Liver (tissue), 9 donors: ENCODE measurements around the gene FGF14. TPM values are rescaled to one million over a fixed set of nuclear protein-coding genes. Genes with fewer than 3 reads are reported as not detected.

Source experiments
- DNase-seq: peaks from one replicate; pipeline ENCODE4 v3.0.0-alpha.2; 2017; ENCODE audit warnings: low spot score
- H3K27ac ChIP-seq, 2 donors: one replicate each; pipeline ENCODE4 v1.7.0; 2013; ENCODE audit warnings: inconsistent platforms in 2 of 2, low read length in 2 of 2, control low read depth in 1 of 2, low read depth in 1 of 2, mild to moderate bottlenecking in 1 of 2
- H3K27me3 ChIP-seq, 4 donors: one replicate each; pipeline versions ENCODE4 v1.6.1 to v1.7.0; 2013; ENCODE audit warnings: low read length in 3 of 4, inconsistent platforms in 1 of 4, mild to moderate bottlenecking in 1 of 4, moderate library complexity in 1 of 4; ENCODE audit not compliant: control insufficient read depth in 4 of 4, insufficient read depth in 4 of 4
- H3K36me3 ChIP-seq, 4 donors: one replicate each; pipeline versions ENCODE4 v1.6.1 to v1.7.0; 2013; ENCODE audit warnings: low read length in 3 of 4, mild to moderate bottlenecking in 3 of 4, low read depth in 1 of 4, moderate library complexity in 1 of 4; ENCODE audit not compliant: control insufficient read depth in 4 of 4, insufficient read depth in 3 of 4
- H3K4me1 ChIP-seq, 4 donors: one replicate each; pipeline versions ENCODE4 v1.6.1 to v1.7.0; 2013; ENCODE audit warnings: low read length in 3 of 4, mild to moderate bottlenecking in 3 of 4, moderate library complexity in 1 of 4; ENCODE audit not compliant: control insufficient read depth in 4 of 4, insufficient read depth in 4 of 4
- H3K4me3 ChIP-seq, 3 donors: one replicate each; pipeline versions ENCODE4 v1.6.1 to v1.7.0; 2013; ENCODE audit warnings: low read length in 3 of 3, control low read depth in 1 of 3, low read depth in 1 of 3, mild to moderate bottlenecking in 1 of 3
- H3K9ac ChIP-seq, 2 donors: one replicate each; pipeline ENCODE4 v1.7.0; 2013; ENCODE audit warnings: low read length in 2 of 2, mild to moderate bottlenecking in 2 of 2, moderate library complexity in 2 of 2, control low read depth in 1 of 2, low read depth in 1 of 2
- H3K9me3 ChIP-seq, 4 donors: one replicate each; pipeline versions ENCODE4 v1.6.1 to v1.7.0; 2013; ENCODE audit warnings: low read length in 3 of 4; ENCODE audit not compliant: control insufficient read depth in 4 of 4
- ATF3 ChIP-seq: IDR thresholded peaks from 2 replicates; pipeline ENCODE4 v1.6.1; 2016; ENCODE audit warnings: antibody characterized with exemption
- CTCF ChIP-seq: fragments of 150-350 bp; IDR thresholded peaks from 2 replicates; pipeline ENCODE4 v1.5.1; 2017; ENCODE audit warnings: improper control_type of control experiment, low read depth, low read length; ENCODE audit not compliant: missing input control
- EGR1 ChIP-seq, 2 donors: IDR thresholded peaks; 2 replicates each; pipeline ENCODE4 v1.6.1; 2016 to 2018; ENCODE audit warnings: antibody characterized with exemption in 2 of 2, low read depth in 2 of 2
- FOXA1 ChIP-seq: IDR thresholded peaks from 2 replicates; pipeline ENCODE4 v1.6.1; 2016; ENCODE audit warnings: antibody characterized with exemption
- FOXA2 ChIP-seq: IDR thresholded peaks from 2 replicates; pipeline ENCODE4 v1.6.1; 2016; ENCODE audit warnings: antibody characterized with exemption
- GABPA ChIP-seq, 2 donors: IDR thresholded peaks in 1 of 2; conservative IDR thresholded peaks in 1 of 2; 2 replicates each; pipeline ENCODE4 v1.6.1; 2016; ENCODE audit warnings: antibody characterized with exemption in 2 of 2, mild to moderate bottlenecking in 1 of 2, moderate library complexity in 1 of 2
- HNF4A ChIP-seq, 2 donors: conservative IDR thresholded peaks; 2 replicates each; pipeline ENCODE4 v1.6.1; 2016; ENCODE audit warnings: antibody characterized with exemption in 2 of 2, mild to moderate bottlenecking in 2 of 2
- JUND ChIP-seq, 2 donors: IDR thresholded peaks; 2 replicates each; pipeline ENCODE4 v1.6.1; 2016; ENCODE audit warnings: antibody characterized with exemption in 2 of 2
- MAX ChIP-seq: IDR thresholded peaks from 2 replicates; pipeline ENCODE4 v1.6.1; 2016; ENCODE audit warnings: antibody characterized with exemption
- RAD21 ChIP-seq, 2 donors: IDR thresholded peaks; 2 replicates each; pipeline ENCODE4 v1.6.1; 2016; ENCODE audit warnings: antibody characterized with exemption in 2 of 2, mild to moderate bottlenecking in 2 of 2
- RXRA ChIP-seq, 2 donors: IDR thresholded peaks; 2 replicates each; pipeline ENCODE4 v1.6.1; 2017 to 2018; ENCODE audit warnings: antibody characterized with exemption in 2 of 2, mild to moderate bottlenecking in 1 of 2
- SP1 ChIP-seq: IDR thresholded peaks from 2 replicates; pipeline ENCODE4 v1.6.1; 2018; ENCODE audit warnings: antibody characterized with exemption, mild to moderate bottlenecking
- TAF1 ChIP-seq: conservative IDR thresholded peaks from 2 replicates; pipeline ENCODE4 v1.6.1; 2016; ENCODE audit warnings: antibody characterized with exemption, mild to moderate bottlenecking
- ZBTB33 ChIP-seq: IDR thresholded peaks from 2 replicates; pipeline ENCODE4 v1.6.1; 2016; ENCODE audit warnings: antibody characterized with exemption
- WGBS: extraction: QIAGEN DNeasy Blood & Tissue Kit; methylation state at CpG from one replicate; pipeline ENCODE4 v1.1.7; 2013; 5-methylcytosine and 5-hydroxymethylcytosine counted together
- polyA plus RNA-seq, 2 donors: library from polyadenylated mRNA; stranded (reverse) in 1 of 2; unstranded in 1 of 2; fragments of 200-250 nt in 1 of 2; fragments of >200 nt in 1 of 2; fragmentation: Nextera tagmentation in 1 of 2; extraction: Ambion mirVana in 1 of 2; gene quantifications; one replicate each; pipeline versions ENCODE4 v1.2.1 to v1.2.3, GENCODE V29; 2013 to 2015
- total RNA-seq, 2 donors: library from RNA; depleted of rRNA; stranded (reverse); fragments of >200 nt; gene quantifications; one replicate each; pipeline ENCODE4 v1.2.3, GENCODE V29; 2014
- TF ChIP-seq, protein P1 (sequence below): IDR thresholded peaks from 2 replicates; pipeline ENCODE4 v1.6.1; 2016; ENCODE audit warnings: antibody characterized with exemption, mild to moderate bottlenecking
- donor health status: healthy.
- donor health status: healthy.
- donor health status: healthy.
- donor health status: healthy.
- donor health status: healthy.

FGF14 gene
- total and polyA plus RNA-seq, 4 donors, result 0.05 to 3.3 (median 1.0) TPM

DNA sequence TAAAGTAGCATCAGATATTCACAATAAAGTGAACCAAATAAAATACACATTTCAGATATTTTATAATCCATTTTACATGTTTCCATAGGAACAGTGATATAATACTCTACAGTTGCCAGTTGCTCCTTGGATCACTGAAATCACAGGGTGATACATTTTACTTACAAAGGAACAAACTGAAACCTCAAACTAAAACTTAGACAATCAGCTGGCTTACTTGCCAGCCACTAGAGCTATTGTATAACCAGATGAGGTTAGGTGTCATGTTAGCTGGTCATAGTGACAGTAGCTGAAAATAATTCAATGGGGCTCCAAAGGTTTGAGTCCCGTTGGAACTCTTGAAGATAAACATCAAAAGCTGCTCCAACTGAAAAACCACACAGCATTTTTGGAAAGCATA is 674.7 kb downstream of the FGF14 start:
- H3K36me3 ChIP-seq, result peaks cover 0 to 2% (median 0%) of the 10 kb centered on the region in 4 donors
- peak overlapping the region in 1 of 2 donors; percentile 5 for H3K27ac ChIP-seq
- H3K9me3 ChIP-seq, result no peaks in the 10 kb centered on the region
- peak in 1 of 2 donors; percentile 22 for TF ChIP-seq HNF4A (conservative IDR thresholded peaks at IDR 0.05)
- no peak for TF ChIP-seq TAF1
- no peaks in the 10 kb centered on the region for H3K27me3 ChIP-seq
- no peak for DNase-seq
- H3K4me1 ChIP-seq, result no peaks in the 10 kb centered on the region
- no peak overlapping the region for H3K9ac ChIP-seq
- H3K4me3 ChIP-seq, result no peak overlapping the region
- 17% methylated on average over 1 of the region's 1 CpG for WGBS

- no peak overlapping the region for H3K9ac ChIP-seq
- H3K27ac ChIP-seq, result no peak overlapping the region
- TF ChIP-seq RXRA (IDR thresholded peaks at IDR 0.05) (no peak), GABPA (IDR thresholded peaks at IDR 0.05 in 1 of 2, conservative IDR thresholded peaks at IDR 0.05 in 1 of 2) (no peak), MAX (no peak), FOXA2 (no peak), RAD21 (IDR thresholded peaks at IDR 0.05) (no peak), JUND (IDR thresholded peaks at IDR 0.05) (no peak), EGR1 (IDR thresholded peaks at IDR 0.05; ENCODE audit: low read depth in 2 of 2) (no peak), ZBTB33 (no peak), SP1 (no peak), CTCF (no peak), FOXA1 (no peak), ATF3 (no peak)
- TF ChIP-seq, protein P1, sequence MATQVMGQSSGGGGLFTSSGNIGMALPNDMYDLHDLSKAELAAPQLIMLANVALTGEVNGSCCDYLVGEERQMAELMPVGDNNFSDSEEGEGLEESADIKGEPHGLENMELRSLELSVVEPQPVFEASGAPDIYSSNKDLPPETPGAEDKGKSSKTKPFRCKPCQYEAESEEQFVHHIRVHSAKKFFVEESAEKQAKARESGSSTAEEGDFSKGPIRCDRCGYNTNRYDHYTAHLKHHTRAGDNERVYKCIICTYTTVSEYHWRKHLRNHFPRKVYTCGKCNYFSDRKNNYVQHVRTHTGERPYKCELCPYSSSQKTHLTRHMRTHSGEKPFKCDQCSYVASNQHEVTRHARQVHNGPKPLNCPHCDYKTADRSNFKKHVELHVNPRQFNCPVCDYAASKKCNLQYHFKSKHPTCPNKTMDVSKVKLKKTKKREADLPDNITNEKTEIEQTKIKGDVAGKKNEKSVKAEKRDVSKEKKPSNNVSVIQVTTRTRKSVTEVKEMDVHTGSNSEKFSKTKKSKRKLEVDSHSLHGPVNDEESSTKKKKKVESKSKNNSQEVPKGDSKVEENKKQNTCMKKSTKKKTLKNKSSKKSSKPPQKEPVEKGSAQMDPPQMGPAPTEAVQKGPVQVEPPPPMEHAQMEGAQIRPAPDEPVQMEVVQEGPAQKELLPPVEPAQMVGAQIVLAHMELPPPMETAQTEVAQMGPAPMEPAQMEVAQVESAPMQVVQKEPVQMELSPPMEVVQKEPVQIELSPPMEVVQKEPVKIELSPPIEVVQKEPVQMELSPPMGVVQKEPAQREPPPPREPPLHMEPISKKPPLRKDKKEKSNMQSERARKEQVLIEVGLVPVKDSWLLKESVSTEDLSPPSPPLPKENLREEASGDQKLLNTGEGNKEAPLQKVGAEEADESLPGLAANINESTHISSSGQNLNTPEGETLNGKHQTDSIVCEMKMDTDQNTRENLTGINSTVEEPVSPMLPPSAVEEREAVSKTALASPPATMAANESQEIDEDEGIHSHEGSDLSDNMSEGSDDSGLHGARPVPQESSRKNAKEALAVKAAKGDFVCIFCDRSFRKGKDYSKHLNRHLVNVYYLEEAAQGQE, result no peak
- no peak overlapping the region for H3K4me3 ChIP-seq
- no peaks in the 10 kb centered on the region for H3K4me1 ChIP-seq
- WGBS, result 88% methylated on average over 2 of the region's 2 CpGs
- no peak for DNase-seq
- H3K36me3 ChIP-seq, result peaks cover 0 to 2% (median 0%) of the 10 kb centered on the region in 4 donors
- H3K9me3 ChIP-seq, result no peaks in the 10 kb centered on the region
- no peaks in the 10 kb centered on the region for H3K27me3 ChIP-seq
Observed at GRCh38 chr13:101726681-101727080, 675.2 kb downstream of the FGF14 start.
